CD4-positive, alpha-beta T cell treated with Interleukin-15 for 4 hours (primary cell): Measurements from ENCODE around the gene PRUNE2.
"Not testable (repeated sequence)": the region's sequence is repeated elsewhere in the genome, so short reads cannot be mapped to it uniquely, and the experiment has no call there.

Source experiments
- DNase-seq: peaks from one replicate; pipeline ENCODE4 v3.0.0-alpha.2; 2020; ENCODE audit warnings: low spot score

The PRUNE2 gene

DNA sequence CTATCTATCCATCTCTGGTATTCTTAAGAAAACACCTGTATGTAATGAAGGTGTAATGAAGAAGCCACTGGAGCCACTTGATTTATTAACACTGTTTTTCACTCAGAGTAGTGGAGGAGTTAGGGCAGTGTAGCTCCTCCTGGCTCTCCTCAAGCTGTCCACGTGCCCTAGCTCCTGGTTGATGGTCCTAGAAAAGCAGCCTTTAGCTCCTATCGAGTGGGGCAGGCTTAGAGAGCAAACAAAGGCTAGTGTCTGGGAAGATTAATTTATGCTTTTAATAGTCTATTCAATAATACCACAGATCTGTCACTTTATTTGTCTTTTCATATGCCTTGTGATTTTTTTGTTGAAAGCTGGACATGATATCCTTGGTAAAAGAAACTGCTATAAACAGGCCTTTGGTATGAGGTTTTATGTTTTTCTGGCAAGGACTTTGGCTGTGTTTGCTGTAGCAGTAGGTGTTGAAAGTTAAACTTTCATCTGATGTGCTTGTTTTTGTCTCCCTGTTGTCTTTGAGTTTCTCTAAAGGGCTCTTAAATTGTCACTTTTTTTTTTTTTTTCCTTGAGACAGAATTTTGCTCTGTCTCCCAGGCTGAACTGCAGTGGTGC lies 305.8 kb downstream of the PRUNE2 start:
- DNase-seq: no peak

DNA sequence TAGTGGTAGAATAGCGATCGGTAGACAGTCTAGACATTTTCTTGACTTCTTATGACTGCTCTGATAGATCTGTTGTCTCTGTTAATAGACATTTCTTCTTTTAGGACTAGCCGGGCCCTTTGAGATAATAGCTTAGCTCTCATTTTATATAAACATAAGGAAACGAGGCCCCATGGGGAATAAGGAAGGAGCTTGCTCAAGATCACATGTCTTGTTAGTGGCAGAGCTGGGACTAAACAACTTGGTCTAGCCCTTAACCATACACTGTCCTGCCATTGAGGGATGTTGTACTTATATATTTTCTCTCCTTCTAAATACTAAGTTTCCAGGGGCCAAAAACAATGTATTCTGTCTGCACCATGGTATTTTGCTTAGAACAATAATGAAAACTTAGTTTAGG lies 306.9 kb downstream of the PRUNE2 start:
- no peak for DNase-seq

- DNase-seq: no peak
Observed at GRCh38 chr9:76595645-76596044, 310.3 kb downstream of the PRUNE2 start.

- DNase-seq: no peak
Observed at GRCh38 chr9:76594764-76595424, 311.0 kb downstream of the PRUNE2 start.

DNA sequence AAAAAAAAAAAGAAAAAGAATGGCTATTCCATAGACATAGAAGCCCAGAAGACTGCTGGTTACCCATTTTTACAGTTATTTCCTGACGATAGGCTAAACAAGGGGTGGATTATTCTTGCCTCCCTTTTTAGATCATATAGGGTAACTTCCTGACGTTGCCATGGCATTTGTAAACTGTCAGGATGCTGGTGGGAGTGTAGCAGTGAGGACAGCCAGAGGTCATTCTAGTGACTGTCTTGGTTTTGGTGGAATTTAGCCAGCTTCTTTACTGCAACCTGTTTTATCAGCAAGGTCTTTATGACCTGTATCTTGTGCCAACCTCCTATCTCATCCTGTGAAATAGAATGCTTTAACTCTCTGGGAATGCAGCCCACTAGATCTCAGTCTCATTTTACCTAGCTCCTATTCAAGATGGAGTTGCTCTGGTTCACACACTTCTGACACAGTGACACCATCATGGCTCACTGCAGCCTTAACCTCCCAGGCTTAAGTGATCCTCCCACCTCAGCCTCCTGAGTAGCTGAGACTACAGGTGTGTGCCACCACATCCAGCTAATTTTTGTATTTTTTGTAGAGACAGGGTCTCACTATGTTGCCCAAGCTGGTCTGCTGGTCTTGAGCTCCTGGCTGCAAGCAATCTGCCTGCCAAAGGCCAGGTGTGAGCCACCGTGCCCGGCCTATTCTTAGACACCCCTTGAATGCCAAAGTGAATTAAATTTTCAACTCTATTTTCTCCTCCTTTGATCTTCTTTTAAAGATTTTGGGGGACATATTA lies 311.8 kb downstream of the PRUNE2 start:
- not testable (repeated sequence) for DNase-seq

DNA sequence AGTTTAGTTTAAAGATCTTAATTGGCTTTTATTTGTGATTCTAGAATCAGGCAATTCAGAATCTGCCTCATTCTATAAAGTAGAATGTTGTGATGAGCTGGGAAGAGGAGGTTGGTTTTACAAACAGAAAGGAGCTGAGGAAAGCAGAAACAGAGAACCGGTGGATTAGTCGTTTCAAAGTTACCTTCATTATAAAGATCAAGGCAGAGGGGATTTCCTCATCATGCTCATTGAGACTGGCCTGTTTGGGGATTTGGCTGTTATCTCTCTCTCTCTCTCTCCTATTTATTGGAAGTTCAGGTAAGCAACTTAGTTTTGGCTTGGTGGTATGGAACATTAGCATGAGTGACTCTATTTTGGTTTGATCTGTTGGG lies 313.0 kb downstream of the PRUNE2 start:
- no peak for DNase-seq

DNA sequence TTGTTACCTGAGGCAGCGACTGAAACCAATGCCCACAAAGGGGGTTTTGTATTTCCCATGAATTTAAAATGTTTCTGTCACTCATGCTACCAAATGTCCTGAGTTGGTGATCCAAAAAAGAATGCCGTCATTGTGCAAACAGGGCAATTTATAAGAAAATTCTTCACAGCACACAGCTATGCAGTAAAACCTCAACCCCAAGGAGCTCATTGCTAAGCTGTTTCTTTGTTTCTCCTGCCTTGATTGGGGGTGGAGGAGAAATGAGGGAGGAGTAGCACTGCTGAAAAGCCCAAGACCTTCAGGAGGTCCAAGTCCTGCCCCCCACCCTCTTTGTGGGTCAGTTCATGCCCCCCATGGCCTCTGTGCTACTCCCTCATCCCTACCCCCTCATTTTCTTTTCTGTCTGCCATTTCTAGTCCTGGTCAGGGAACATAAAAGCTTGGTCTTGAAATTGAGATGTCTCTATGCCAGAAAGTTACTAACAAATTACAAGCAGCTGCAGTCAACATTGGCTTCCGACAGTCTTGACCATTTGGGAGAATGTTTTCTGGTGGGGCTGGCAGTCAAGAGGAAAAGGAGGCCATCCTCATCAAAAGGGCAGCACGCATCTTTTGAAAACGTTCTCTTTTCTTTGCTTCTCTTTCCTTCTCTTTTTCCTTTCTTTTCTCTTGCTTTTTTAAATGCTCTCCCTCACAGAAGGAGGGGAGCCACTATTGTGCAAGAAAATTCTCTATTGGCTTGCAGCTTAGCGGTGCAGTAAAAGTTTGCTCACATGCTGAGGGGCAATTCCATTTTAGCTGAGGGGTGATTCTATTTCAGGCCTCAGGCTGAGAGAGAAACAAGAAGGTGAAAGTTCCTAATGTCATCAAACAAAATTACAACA lies 313.6 kb downstream of the PRUNE2 start:
- DNase-seq: no peak

- no peak for DNase-seq
Observed at GRCh38 chr9:76591256-76591950, 314.5 kb downstream of the PRUNE2 start.

- DNase-seq: no peak
Observed at GRCh38 chr9:76588316-76588715, 317.6 kb downstream of the PRUNE2 start.

- no peak for DNase-seq
Observed at GRCh38 chr9:76586390-76587314, 319.3 kb downstream of the PRUNE2 start.

GRCh38 chr9:76585487-76586389 lies 320.2 kb downstream of the PRUNE2 start:
- no peak for DNase-seq

- DNase-seq: no peak
Observed at GRCh38 chr9:76583256-76583655, 322.7 kb downstream of the PRUNE2 start.

DNA sequence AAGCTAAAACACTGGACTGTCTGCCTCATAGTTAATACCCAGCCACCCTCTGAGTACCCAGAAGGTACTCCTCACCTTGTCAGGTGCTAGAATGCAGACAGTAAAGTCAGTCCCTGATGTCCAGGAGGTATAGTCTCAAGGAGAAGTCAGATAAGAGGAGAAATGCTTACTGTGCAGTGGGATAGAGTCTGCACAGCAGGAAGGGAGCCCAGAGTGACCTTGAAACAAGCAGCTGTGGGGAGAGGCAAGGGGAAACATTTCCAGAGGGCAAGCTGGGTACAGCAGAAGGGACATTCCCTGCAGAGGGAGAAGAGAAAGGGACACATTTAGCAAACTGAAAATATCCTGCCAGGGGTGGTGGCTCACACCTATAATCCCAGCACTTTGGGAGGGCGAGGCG lies 324.2 kb downstream of the PRUNE2 start:
- DNase-seq: no peak

GRCh38 chr9:76580820-76581219 lies 325.1 kb downstream of the PRUNE2 start:
- DNase-seq: no peak

DNA sequence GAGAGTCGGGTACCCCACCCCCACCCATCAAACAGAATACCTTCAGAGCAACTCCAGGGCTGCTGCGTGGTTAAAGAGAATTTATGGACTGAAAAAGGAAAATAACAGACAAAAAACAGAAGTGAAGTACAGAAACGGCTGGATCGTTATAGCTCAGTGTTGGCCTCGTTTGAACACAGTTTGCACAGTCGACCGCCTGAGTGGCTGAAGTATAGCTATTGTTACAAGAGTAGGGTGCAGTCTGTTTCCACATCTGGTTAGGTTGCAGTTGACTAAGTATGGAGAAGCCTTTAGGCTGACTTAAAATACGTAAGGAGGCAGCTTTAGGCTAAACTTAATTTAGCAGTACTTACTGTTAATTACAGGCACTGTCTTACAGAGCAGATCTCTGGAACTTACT lies 325.7 kb downstream of the PRUNE2 start:
- no peak for DNase-seq

GRCh38 chr9:76576344-76576743 lies 329.6 kb downstream of the PRUNE2 start:
- peak; percentile 65 for DNase-seq

GRCh38 chr9:76575761-76576160 lies 330.2 kb downstream of the PRUNE2 start:
- no peak for DNase-seq

DNA sequence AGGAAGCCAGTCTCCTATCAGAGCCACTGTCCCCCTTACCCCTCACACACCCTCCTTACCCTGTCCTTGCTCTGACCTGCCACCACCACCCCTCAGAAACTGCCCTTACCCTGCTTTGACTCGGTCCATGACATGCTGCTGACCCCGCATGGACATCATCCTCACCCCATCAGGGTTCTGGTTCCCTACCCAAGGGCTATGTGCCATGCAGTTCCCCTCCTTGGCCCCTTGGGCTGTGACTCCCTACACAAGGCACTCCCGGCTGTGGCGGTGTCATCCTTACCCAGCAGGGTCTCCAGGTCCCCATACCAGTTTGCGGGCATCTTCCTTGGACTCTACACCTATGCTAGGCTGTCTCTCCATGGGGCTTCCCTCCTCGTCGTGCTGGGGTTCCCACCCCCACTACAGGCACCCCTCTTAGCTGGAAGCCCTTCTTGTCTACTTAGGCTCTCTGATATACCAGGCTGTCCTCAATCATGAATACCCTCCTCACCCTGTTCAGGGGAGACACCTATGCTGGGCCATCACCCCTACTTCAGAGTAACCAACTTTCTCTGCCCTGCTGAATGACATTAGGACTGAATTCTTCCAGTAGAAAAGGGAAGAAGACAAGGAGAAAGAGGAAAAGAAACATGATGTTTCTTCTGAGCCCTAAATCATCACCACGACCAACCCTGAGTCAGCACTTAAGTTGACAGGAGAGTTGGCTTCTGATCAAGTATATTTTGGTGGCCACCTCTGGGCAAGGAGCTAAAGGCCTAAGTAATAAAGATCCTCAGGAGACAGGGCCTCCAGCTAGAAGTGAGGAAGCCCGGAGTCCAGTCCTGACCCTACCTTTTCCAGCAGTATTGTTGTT lies 331.8 kb downstream of the PRUNE2 start:
- DNase-seq: no peak

DNA sequence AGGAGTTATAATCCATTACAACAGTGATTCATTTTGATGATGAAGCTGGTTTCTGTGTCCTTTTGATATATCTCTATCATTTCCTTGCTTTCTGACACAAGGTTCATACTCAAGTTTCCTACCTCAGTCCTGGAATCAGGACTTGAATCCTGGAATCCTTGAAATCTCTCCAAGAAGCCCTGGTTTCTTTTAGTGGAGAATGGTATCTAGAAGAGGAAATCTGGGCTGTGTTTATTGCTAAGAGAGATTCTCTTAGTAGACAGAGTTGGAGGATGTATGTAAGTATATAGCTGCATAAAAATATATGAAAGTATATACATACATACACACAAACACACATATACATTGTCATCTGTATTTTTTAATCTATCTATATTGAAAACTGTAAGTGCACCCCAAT lies 332.5 kb downstream of the PRUNE2 start:
- no peak for DNase-seq
